ENCODE measurements around the gene PEX11A.

The PEX11A gene

DNA sequence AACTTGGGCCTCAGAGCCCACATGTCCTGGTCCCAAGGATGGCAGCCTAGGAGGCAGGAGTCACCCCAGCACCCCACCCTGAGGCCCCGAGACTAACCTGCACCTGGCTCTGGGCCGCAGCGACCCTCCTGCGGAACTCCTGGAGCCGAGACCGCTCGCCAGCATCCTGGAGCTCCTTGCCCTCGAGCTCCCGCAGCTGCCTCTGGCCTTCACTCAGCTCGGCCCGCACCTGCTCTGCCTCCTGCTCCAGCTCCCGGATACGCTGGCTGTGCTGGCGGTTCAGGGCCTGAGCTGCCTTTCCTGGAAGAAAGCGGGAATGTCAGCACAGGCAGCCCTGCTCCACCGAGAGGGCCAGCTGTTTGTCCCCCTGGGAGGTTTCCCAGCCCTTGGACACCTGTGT is 48.4 kb downstream of the PEX11A start:
- Histone ChIP-seq H3K9me2 (replicated peaks; ENCODE audit: low read depth, low read length) (no peaks in the 10 kb centered on the region), H3K27me3 (ENCODE audit: insufficient read depth, low read length, poor library complexity, severe bottlenecking) (no peaks in the 10 kb centered on the region), H3K4me3 (ENCODE audit: low read length, poor library complexity, severe bottlenecking) (no peak overlapping the region), H3F3A (ENCODE audit: low read depth) (no peaks in the 10 kb centered on the region), H4K20me1 (ENCODE audit: insufficient read depth, low read length, poor library complexity, severe bottlenecking) (no peaks in the 10 kb centered on the region), H3K4me1 (ENCODE audit: insufficient read depth, low read length, poor library complexity, severe bottlenecking) (no peaks in the 10 kb centered on the region), H3K79me2 (ENCODE audit: insufficient read depth, low read length) (no peaks in the 10 kb centered on the region), H3K36me3 (ENCODE audit: insufficient read depth, low read length) (no peaks in the 10 kb centered on the region), H3K4me2 (ENCODE audit: low read depth, low read length, poor library complexity, severe bottlenecking) (no peak overlapping the region), H3K9me3 (ENCODE audit: insufficient read depth, low read depth, low read length) (no peaks in the 10 kb centered on the region), H3K9ac (ENCODE audit: low read depth, low read length, poor library complexity, severe bottlenecking) (no peak overlapping the region), H2AFZ (ENCODE audit: low read length) (no peak overlapping the region)
- TF ChIP-seq CTCF (conservative IDR thresholded peaks at IDR 0.05; ENCODE audit: low read length) (no peak), EZH2phosphoT487 (IDR thresholded peaks at IDR 0.05; ENCODE audit: borderline replicate concordance) (no peak)

- H3K36me3 ChIP-seq (ENCODE audit: insufficient read depth, low read length), result no peaks in the 10 kb centered on the region
- H3K4me2 ChIP-seq (ENCODE audit: low read depth, low read length, poor library complexity, severe bottlenecking), result no peak overlapping the region
- H3K9me2 ChIP-seq (replicated peaks; ENCODE audit: low read depth, low read length), result no peaks in the 10 kb centered on the region
- H4K20me1 ChIP-seq (ENCODE audit: insufficient read depth, low read length, poor library complexity, severe bottlenecking), result no peaks in the 10 kb centered on the region
- H3K4me3 ChIP-seq (ENCODE audit: low read length, poor library complexity, severe bottlenecking), result no peak overlapping the region
- H3K9me3 ChIP-seq (ENCODE audit: insufficient read depth, low read depth, low read length), result no peaks in the 10 kb centered on the region
- no peaks in the 10 kb centered on the region for H3K79me2 ChIP-seq (ENCODE audit: insufficient read depth, low read length)
- TF ChIP-seq CTCF (conservative IDR thresholded peaks at IDR 0.05; ENCODE audit: low read length) (no peak), EZH2phosphoT487 (IDR thresholded peaks at IDR 0.05; ENCODE audit: borderline replicate concordance) (no peak)
- H3K9ac ChIP-seq (ENCODE audit: low read depth, low read length, poor library complexity, severe bottlenecking), result no peak overlapping the region
- no peaks in the 10 kb centered on the region for H3F3A ChIP-seq (ENCODE audit: low read depth)
- H3K4me1 ChIP-seq (ENCODE audit: insufficient read depth, low read length, poor library complexity, severe bottlenecking), result no peaks in the 10 kb centered on the region
- H2AFZ ChIP-seq (ENCODE audit: low read length), result no peak overlapping the region
- H3K27me3 ChIP-seq (ENCODE audit: insufficient read depth, low read length, poor library complexity, severe bottlenecking), result no peaks in the 10 kb centered on the region
Measured at GRCh38 chr15:89641053-89641452, 49.5 kb downstream of the PEX11A start.

DNA sequence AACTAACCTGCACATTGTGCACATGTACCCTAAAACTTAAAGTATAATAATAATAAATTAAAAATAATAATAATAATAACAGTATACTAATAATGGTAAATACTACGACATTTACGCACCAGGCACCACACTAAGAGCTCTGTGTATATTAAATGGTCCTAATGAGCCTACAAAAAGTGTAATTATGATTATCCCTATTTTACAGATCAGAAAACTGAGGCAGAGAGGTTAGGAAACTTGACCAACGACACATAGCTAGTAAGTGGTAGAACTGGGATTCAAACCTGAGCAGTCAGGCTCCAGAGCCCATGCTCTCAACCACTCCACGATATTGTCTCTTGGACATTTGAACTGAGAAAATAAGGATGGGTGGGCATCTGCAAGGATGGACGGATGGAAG is 50.3 kb downstream of the PEX11A start:
- H3K4me1 ChIP-seq (ENCODE audit: insufficient read depth, low read length, poor library complexity, severe bottlenecking), result no peaks in the 10 kb centered on the region
- H3K9me2 ChIP-seq (replicated peaks; ENCODE audit: low read depth, low read length), result no peaks in the 10 kb centered on the region
- H2AFZ ChIP-seq (ENCODE audit: low read length), result no peak overlapping the region
- no peaks in the 10 kb centered on the region for H3K36me3 ChIP-seq (ENCODE audit: insufficient read depth, low read length)
- no peaks in the 10 kb centered on the region for H4K20me1 ChIP-seq (ENCODE audit: insufficient read depth, low read length, poor library complexity, severe bottlenecking)
- no peaks in the 10 kb centered on the region for H3K27me3 ChIP-seq (ENCODE audit: insufficient read depth, low read length, poor library complexity, severe bottlenecking)
- H3K4me2 ChIP-seq (ENCODE audit: low read depth, low read length, poor library complexity, severe bottlenecking), result no peak overlapping the region
- no peaks in the 10 kb centered on the region for H3K79me2 ChIP-seq (ENCODE audit: insufficient read depth, low read length)
- no peaks in the 10 kb centered on the region for H3F3A ChIP-seq (ENCODE audit: low read depth)
- no peak overlapping the region for H3K4me3 ChIP-seq (ENCODE audit: low read length, poor library complexity, severe bottlenecking)
- no peaks in the 10 kb centered on the region for H3K9me3 ChIP-seq (ENCODE audit: insufficient read depth, low read depth, low read length)
- H3K9ac ChIP-seq (ENCODE audit: low read depth, low read length, poor library complexity, severe bottlenecking), result no peak overlapping the region
- TF ChIP-seq CTCF (conservative IDR thresholded peaks at IDR 0.05; ENCODE audit: low read length) (no peak), EZH2phosphoT487 (IDR thresholded peaks at IDR 0.05; ENCODE audit: borderline replicate concordance) (no peak)
